ENCODE results near the gene TPRKB. TPM values are rescaled to one million over a fixed set of nuclear protein-coding genes. Genes with fewer than 3 reads are reported as not detected.
"Not testable (repeated sequence)": the region's sequence is repeated elsewhere in the genome, so short reads cannot be mapped to it uniquely, and the experiment has no call there.

Gene TPRKB
- total RNA-seq, 4 donors from 2014 or later, result 16.2 to 25.7 (median 19.7) TPM

- Histone ChIP-seq H3K4me1 (no peaks in the 10 kb centered on the region), H3K9me3 (no peaks in the 10 kb centered on the region), H3K4me3 (replicated peaks in 1 of 3) (no peak overlapping the region), H3K27ac (no peak overlapping the region), H3K36me3 (no peaks in the 10 kb centered on the region), H3K27me3 (no peaks in the 10 kb centered on the region)
- TF ChIP-seq CTCF (IDR thresholded peaks at IDR 0.05) (no peak), POLR2A (IDR thresholded peaks at IDR 0.05) (no peak)
- intact Hi-C loops (cut with DNase I), result no loop called here
- WGBS, 2 donors, result 76 to 77% methylated on average over 6 of the region's 6 CpGs
- no peak for DNase-seq
These were observed 18.7 kb downstream of the TPRKB start for GRCh38 chr2:73718421-73718820.

- H3K9me3 ChIP-seq; H3K4me1 ChIP-seq; H3K36me3 ChIP-seq; H3K4me3 ChIP-seq (replicated peaks in 1 of 3); DNase-seq; intact Hi-C loops (cut with DNase I); H3K27me3 ChIP-seq; H3K27ac ChIP-seq: not testable (repeated sequence)
- 76 to 83% methylated on average over 2 to 4 of the region's 4 CpGs for WGBS, 2 donors
These were observed 19.4 kb downstream of the TPRKB start for GRCh38 chr2:73717695-73718094.

GRCh38 chr2:73717251-73717606 lies 19.9 kb downstream of the TPRKB start:
- DNase-seq, result no peak
- no peak overlapping the region for H3K27ac ChIP-seq
- H3K4me1 ChIP-seq, result no peaks in the 10 kb centered on the region
- no peaks in the 10 kb centered on the region for H3K27me3 ChIP-seq
- TF ChIP-seq CTCF (IDR thresholded peaks at IDR 0.05), result no peak
- TF ChIP-seq POLR2A (IDR thresholded peaks at IDR 0.05), result no peak
- H3K9me3 ChIP-seq, result no peaks in the 10 kb centered on the region
- H3K36me3 ChIP-seq, result no peaks in the 10 kb centered on the region
- intact Hi-C loops (cut with DNase I), result no loop called here
- no peak overlapping the region for H3K4me3 ChIP-seq (replicated peaks in 1 of 3)

GRCh38 chr2:73716543-73717250 lies 20.4 kb downstream of the TPRKB start:
- H3K27me3 ChIP-seq, result no peaks in the 10 kb centered on the region
- H3K9me3 ChIP-seq, result no peaks in the 10 kb centered on the region
- no peak overlapping the region for H3K27ac ChIP-seq
- intact Hi-C loops (cut with DNase I), result no loop called here
- H3K36me3 ChIP-seq, result no peaks in the 10 kb centered on the region
- no peak for DNase-seq
- 57 to 63% methylated on average over 8 of the region's 8 CpGs for WGBS, 2 donors
- no peak overlapping the region for H3K4me3 ChIP-seq (replicated peaks in 1 of 3)
- TF ChIP-seq CTCF (IDR thresholded peaks at IDR 0.05), result no peak
- no peak for TF ChIP-seq POLR2A (IDR thresholded peaks at IDR 0.05)
- H3K4me1 ChIP-seq, result no peaks in the 10 kb centered on the region

GRCh38 chr2:73714091-73714490 lies 23.1 kb downstream of the TPRKB start:
- Histone ChIP-seq H3K36me3 (no peaks in the 10 kb centered on the region), H3K27me3 (no peaks in the 10 kb centered on the region), H3K9me3 (no peaks in the 10 kb centered on the region), H3K4me3 (replicated peaks in 1 of 3) (no peak overlapping the region), H3K27ac (no peak overlapping the region), H3K4me1 (no peaks in the 10 kb centered on the region)
- intact Hi-C loops (cut with DNase I), result no loop called here
- TF ChIP-seq POLR2A (IDR thresholded peaks at IDR 0.05) (no peak), CTCF (IDR thresholded peaks at IDR 0.05) (no peak)
- DNase-seq, result no peak
- WGBS, 2 donors, result 87 to 92% methylated on average over 2 of the region's 2 CpGs
